Measurements from ENCODE around the gene TAC3.
A peak's percentile ranks its signal among the peaks of the same experiment; 100 is the strongest.
"Not testable (repeated sequence)": the region's sequence is repeated elsewhere in the genome, so short reads cannot be mapped to it uniquely, and the experiment has no call there.

The TAC3 gene

GRCh38 chr12:57033431-57033830, 17.1 kb upstream of the TAC3 start:
- DNase-seq (ENCODE audit: low read depth): no peak

GRCh38 chr12:57031789-57032188, 15.5 kb upstream of the TAC3 start:
- DNase-seq (ENCODE audit: low read depth): no peak

- DNase-seq (ENCODE audit: low read depth): no peak
Measured at GRCh38 chr12:57031138-57031725, 14.9 kb upstream of the TAC3 start.

GRCh38 chr12:57029457-57029856, 13.1 kb upstream of the TAC3 start:
- no peak for DNase-seq (ENCODE audit: low read depth)

GRCh38 chr12:57027805-57028153, 11.4 kb upstream of the TAC3 start:
- DNase-seq (ENCODE audit: low read depth): no peak

- DNase-seq (ENCODE audit: low read depth): no peak
Measured at GRCh38 chr12:57027011-57027804, 10.9 kb upstream of the TAC3 start.

- no peak for DNase-seq (ENCODE audit: low read depth)
Measured at GRCh38 chr12:57025196-57025595, 8.9 kb upstream of the TAC3 start.

GRCh38 chr12:57022324-57022723, 6.0 kb upstream of the TAC3 start:
- not testable (repeated sequence) for DNase-seq (ENCODE audit: low read depth)

GRCh38 chr12:57019983-57020719, 3.8 kb upstream of the TAC3 start:
- no peak for DNase-seq (ENCODE audit: low read depth)

GRCh38 chr12:57018906-57019305, 2.6 kb upstream of the TAC3 start:
- no peak for DNase-seq (ENCODE audit: low read depth)

- not testable (repeated sequence) for DNase-seq (ENCODE audit: low read depth)
Measured at GRCh38 chr12:57018353-57018752, 2.0 kb upstream of the TAC3 start.

- DNase-seq (ENCODE audit: low read depth): no peak
Measured at GRCh38 chr12:57012600-57013465, 3.5 kb downstream of the TAC3 start.

- DNase-seq (ENCODE audit: low read depth): no peak
Measured at GRCh38 chr12:57011438-57012424, 4.6 kb downstream of the TAC3 start.

- DNase-seq (ENCODE audit: low read depth): no peak
Measured at GRCh38 chr12:57010627-57011247, 5.6 kb downstream of the TAC3 start.

GRCh38 chr12:57009949-57010626, 6.2 kb downstream of the TAC3 start:
- DNase-seq (ENCODE audit: low read depth): no peak

- no peak for DNase-seq (ENCODE audit: low read depth)
Measured at GRCh38 chr12:57008178-57008577, 8.2 kb downstream of the TAC3 start.

- no peak for DNase-seq (ENCODE audit: low read depth)
Measured at GRCh38 chr12:57006809-57007475, 9.4 kb downstream of the TAC3 start.

- peak; percentile 38 for DNase-seq (ENCODE audit: low read depth)
Measured at GRCh38 chr12:57005980-57006808, 10.1 kb downstream of the TAC3 start, which contains the start of gene ZBTB39. Gene ZBTB39, minus strand, starts transcription at chr12:57006546. Its CDS starts 1,629 bp downstream, at chr12:57004917.

All from stimulated activated CD8-positive, alpha-beta memory T cell treated with anti-CD3 and anti-CD28 coated beads, Interleukin-7, amount 100 ng/mL, for 24 hours (primary cell).